Breast epithelium (tissue), 4 donors: ENCODE data around the gene PSMD14. TPM values are rescaled to one million over a fixed set of nuclear protein-coding genes. Genes with fewer than 3 reads are reported as not detected.
"Not testable (repeated sequence)": the region's sequence is repeated elsewhere in the genome, so short reads cannot be mapped to it uniquely, and the experiment has no call there.

Experiments
- DNase-seq, 2 donors: peaks; one replicate each; pipeline ENCODE4 v3.0.0-alpha.2; 2019; ENCODE audit warnings: low spot score in 2 of 2
- H3K27ac ChIP-seq, 2 donors: fragments of 200-600 bp; sonication (generic) in 1 of 2; one replicate each; pipeline ENCODE4 v1.5.1; 2016 to 2019; ENCODE audit warnings: mild to moderate bottlenecking in 1 of 2
- H3K27me3 ChIP-seq, 2 donors: fragments of 200-600 bp; sonication (generic) in 1 of 2; one replicate each; pipeline versions ENCODE4 v1.5.1 to v1.6.0; 2017 to 2019; ENCODE audit warnings: control low read depth in 1 of 2, mild to moderate bottlenecking in 1 of 2
- H3K36me3 ChIP-seq: fragments of 200-600 bp; one replicate; pipeline ENCODE4 v1.5.1; 2019
- H3K4me1 ChIP-seq, 2 donors: fragments of 200-600 bp; sonication (generic); one replicate each; pipeline ENCODE4 v1.5.1; 2016 to 2019; ENCODE audit warnings: control low read depth in 1 of 2
- H3K4me3 ChIP-seq, 3 donors: fragments of 200-600 bp; sonication (generic); 1 replicate in 2 of 3; 2 replicates in 1 of 3; pipeline ENCODE4 v1.5.1; 2016 to 2019; ENCODE audit warnings: mild to moderate bottlenecking in 3 of 3, moderate library complexity in 2 of 3
- H3K9me3 ChIP-seq, 2 donors: fragments of 200-600 bp; sonication (generic) in 1 of 2; one replicate each; pipeline ENCODE4 v1.5.1; 2016 to 2019; ENCODE audit warnings: control low read depth in 1 of 2
- POLR2A ChIP-seq: fragments of 450-650 bp; IDR thresholded peaks from one replicate; pipeline ENCODE4 v1.6.1; 2016; ENCODE audit warnings: antibody characterized with exemption, mild to moderate bottlenecking, moderate library complexity
- POLR2AphosphoS5 ChIP-seq, 3 donors: sonication (generic); formaldehyde crosslinking; IDR thresholded peaks; one replicate each; pipeline ENCODE4 v1.6.1; 2017; ENCODE audit warnings: antibody characterized with exemption in 3 of 3
- intact Hi-C: fragments of 100-400 bp; cut with DNase I; formaldehyde crosslinking; loops from one replicate; pipeline ENCODE4 v1.15.1; 2023; ENCODE audit warnings: low total_unique reads
- total RNA-seq, 3 donors: library from RNA; depleted of rRNA; stranded (reverse); fragments of >200 nt; gene quantifications; one replicate each; pipeline ENCODE4 v1.1.0, GENCODE V29; 2016
- TF ChIP-seq, protein P1 (sequence below), 3 donors: fragments of 450-650 bp; IDR thresholded peaks; one replicate each; pipeline ENCODE4 v1.5.1; 2016 to 2017; ENCODE audit warnings: antibody characterized with exemption in 3 of 3, mild to moderate bottlenecking in 3 of 3, moderate library complexity in 3 of 3

The PSMD14 gene
- total RNA-seq, 3 donors from 2014 or later, result 38.3 to 50.1 (median 38.7) TPM

DNA sequence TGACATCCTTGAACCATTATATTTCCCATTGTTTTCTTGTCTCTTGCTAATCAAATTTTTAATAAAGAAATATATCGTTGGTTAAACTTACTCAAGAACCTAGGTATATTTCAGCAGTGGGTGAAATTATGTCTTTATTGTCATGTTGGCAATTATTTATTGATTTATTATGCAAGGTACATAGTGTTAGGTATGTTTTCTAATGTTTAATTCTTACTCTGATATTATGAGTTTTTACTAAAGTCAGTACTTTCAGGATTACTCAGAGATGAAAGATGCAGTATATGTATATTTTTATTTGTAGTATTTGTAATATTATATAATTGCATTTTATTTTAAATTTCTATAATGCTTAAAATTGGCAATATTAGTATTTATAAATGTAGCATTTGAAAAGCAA is 46.9 kb downstream of the PSMD14 start:
- TF ChIP-seq POLR2A, result no peak
- no peak for TF ChIP-seq POLR2AphosphoS5 (IDR thresholded peaks at IDR 0.05)
- TF ChIP-seq, protein P1, sequence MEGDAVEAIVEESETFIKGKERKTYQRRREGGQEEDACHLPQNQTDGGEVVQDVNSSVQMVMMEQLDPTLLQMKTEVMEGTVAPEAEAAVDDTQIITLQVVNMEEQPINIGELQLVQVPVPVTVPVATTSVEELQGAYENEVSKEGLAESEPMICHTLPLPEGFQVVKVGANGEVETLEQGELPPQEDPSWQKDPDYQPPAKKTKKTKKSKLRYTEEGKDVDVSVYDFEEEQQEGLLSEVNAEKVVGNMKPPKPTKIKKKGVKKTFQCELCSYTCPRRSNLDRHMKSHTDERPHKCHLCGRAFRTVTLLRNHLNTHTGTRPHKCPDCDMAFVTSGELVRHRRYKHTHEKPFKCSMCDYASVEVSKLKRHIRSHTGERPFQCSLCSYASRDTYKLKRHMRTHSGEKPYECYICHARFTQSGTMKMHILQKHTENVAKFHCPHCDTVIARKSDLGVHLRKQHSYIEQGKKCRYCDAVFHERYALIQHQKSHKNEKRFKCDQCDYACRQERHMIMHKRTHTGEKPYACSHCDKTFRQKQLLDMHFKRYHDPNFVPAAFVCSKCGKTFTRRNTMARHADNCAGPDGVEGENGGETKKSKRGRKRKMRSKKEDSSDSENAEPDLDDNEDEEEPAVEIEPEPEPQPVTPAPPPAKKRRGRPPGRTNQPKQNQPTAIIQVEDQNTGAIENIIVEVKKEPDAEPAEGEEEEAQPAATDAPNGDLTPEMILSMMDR (IDR thresholded peaks at IDR 0.05), result no peak
- no peaks in the 10 kb centered on the region for H3K36me3 ChIP-seq
- no peaks in the 10 kb centered on the region for H3K9me3 ChIP-seq
- DNase-seq, result no peak
- H3K4me3 ChIP-seq, result no peak overlapping the region
- H3K27ac ChIP-seq, result no peak overlapping the region
- intact Hi-C loops, result no loop called here
- no peaks in the 10 kb centered on the region for H3K4me1 ChIP-seq
- no peaks in the 10 kb centered on the region for H3K27me3 ChIP-seq

DNA sequence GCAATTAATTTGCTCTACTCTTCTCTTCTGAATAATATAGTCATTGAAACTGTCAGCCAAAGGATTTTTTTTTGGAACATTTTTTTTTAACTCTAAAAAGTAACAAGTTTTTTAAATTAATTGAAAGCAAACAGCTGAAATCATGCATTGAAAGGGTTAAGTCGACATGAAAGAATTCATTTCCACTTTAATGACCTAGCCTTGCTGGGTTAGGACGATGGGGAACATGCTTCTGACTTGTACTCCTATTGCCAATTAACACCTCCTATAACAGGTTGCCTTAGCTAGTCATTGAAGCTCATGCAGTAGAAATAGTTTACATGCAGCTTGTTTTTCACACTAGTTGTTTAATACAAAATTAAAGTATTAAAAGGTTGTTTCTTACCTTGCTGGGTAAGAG is 47.8 kb downstream of the PSMD14 start:
- DNase-seq, result no peak
- no peak overlapping the region for H3K4me3 ChIP-seq
- H3K9me3 ChIP-seq, result no peaks in the 10 kb centered on the region
- no peak overlapping the region for H3K27ac ChIP-seq
- intact Hi-C loops, result no loop called here
- no peaks in the 10 kb centered on the region for H3K36me3 ChIP-seq
- no peaks in the 10 kb centered on the region for H3K4me1 ChIP-seq
- no peak for TF ChIP-seq POLR2A
- TF ChIP-seq, protein P1 (IDR thresholded peaks at IDR 0.05), result no peak
- TF ChIP-seq POLR2AphosphoS5 (IDR thresholded peaks at IDR 0.05), result no peak
- no peaks in the 10 kb centered on the region for H3K27me3 ChIP-seq

DNA sequence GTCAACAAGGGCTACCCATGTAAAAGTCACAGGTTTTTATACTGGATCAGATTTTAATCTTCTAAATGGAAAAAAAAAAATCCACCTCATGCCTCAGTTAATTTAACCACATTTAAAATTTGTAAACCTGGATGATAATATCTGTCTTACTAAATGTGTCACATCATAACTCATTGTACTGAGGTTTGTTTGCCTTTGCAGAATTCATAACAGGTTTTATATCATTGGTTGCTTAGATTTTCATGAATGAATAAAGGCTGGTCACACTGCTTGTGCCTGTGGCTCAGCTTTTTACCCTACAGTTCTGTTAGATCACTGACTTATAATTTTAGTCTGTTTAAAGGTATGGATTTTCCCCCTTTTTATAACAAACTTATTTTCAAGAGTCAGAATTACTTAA is 48.9 kb downstream of the PSMD14 start:
- intact Hi-C loops, result no loop called here
- H3K27ac ChIP-seq, result no peak overlapping the region
- DNase-seq, result no peak
- H3K4me3 ChIP-seq, result no peak overlapping the region
- no peaks in the 10 kb centered on the region for H3K27me3 ChIP-seq
- H3K4me1 ChIP-seq, result no peaks in the 10 kb centered on the region
- H3K36me3 ChIP-seq, result no peaks in the 10 kb centered on the region
- H3K9me3 ChIP-seq, result peaks cover 0 to 7% of the 10 kb centered on the region in 2 donors
- TF ChIP-seq POLR2AphosphoS5 (IDR thresholded peaks at IDR 0.05) (no peak), POLR2A (no peak)
- TF ChIP-seq, protein P1 (IDR thresholded peaks at IDR 0.05), result no peak

DNA sequence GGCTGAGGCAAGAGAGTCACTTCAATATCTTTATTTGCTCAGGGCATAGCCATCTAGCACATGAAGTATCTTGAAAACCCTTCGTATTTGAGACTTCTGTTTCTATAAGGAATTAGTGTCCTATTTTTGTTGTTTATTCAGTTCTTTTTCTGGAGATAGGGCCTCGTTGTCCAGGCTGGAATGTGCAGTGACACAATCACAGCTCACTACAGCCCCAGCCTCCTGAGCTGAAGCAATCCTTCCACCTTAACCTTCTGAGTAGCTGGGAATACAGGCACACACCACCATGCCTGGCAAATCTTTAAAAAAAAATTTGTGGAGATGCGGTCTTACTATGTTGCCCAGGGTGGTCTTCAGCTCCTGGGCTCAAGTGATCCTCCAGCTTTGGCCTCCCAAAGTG is 50.6 kb downstream of the PSMD14 start:
- TF ChIP-seq POLR2AphosphoS5 (IDR thresholded peaks at IDR 0.05) (no peak), POLR2A (no peak)
- TF ChIP-seq, protein P1 (IDR thresholded peaks at IDR 0.05), result no peak
- Histone ChIP-seq H3K9me3 (peaks cover 0 to 18% of the 10 kb centered on the region in 2 donors), H3K27me3 (no peaks in the 10 kb centered on the region), H3K27ac (no peak overlapping the region), H3K36me3 (no peaks in the 10 kb centered on the region), H3K4me1 (no peaks in the 10 kb centered on the region), H3K4me3 (no peak overlapping the region)
- DNase-seq, result no peak
- intact Hi-C loops, result no loop called here

DNA sequence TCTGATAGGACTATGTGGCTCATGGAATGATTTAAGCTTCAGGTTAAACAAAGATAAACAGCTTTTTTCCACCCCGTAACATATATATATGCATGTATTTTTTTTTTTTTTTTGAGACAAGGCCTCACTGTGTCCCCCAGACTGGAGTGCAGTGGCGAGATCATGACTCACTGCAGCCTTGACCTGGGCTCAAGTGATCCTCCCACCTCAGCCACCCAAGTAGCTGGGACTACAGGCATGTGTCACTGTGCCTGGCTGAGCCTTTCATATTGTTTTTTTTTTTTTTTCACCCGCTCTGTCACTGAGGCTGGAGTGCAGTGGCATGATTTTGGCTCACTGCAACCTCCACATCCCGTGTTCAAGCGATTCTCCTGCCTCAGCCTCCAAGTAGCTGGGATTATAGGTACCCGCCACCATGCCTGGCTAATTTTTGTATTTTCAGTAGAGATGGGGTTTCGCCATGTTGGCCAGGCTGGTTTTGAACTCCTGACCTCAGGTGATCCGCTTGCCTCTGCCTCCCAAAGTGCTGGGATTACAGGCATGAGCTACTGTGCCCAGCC is 52.0 kb downstream of the PSMD14 start:
- H3K4me1 ChIP-seq, H3K4me3 ChIP-seq, H3K36me3 ChIP-seq, H3K27me3 ChIP-seq, DNase-seq, intact Hi-C loops, H3K27ac ChIP-seq: not testable (repeated sequence)
- H3K9me3 ChIP-seq, result peaks cover 0 to 18% of the 10 kb centered on the region in 2 donors
